ENCODE data around the gene GSC2.

Gene GSC2

DNA sequence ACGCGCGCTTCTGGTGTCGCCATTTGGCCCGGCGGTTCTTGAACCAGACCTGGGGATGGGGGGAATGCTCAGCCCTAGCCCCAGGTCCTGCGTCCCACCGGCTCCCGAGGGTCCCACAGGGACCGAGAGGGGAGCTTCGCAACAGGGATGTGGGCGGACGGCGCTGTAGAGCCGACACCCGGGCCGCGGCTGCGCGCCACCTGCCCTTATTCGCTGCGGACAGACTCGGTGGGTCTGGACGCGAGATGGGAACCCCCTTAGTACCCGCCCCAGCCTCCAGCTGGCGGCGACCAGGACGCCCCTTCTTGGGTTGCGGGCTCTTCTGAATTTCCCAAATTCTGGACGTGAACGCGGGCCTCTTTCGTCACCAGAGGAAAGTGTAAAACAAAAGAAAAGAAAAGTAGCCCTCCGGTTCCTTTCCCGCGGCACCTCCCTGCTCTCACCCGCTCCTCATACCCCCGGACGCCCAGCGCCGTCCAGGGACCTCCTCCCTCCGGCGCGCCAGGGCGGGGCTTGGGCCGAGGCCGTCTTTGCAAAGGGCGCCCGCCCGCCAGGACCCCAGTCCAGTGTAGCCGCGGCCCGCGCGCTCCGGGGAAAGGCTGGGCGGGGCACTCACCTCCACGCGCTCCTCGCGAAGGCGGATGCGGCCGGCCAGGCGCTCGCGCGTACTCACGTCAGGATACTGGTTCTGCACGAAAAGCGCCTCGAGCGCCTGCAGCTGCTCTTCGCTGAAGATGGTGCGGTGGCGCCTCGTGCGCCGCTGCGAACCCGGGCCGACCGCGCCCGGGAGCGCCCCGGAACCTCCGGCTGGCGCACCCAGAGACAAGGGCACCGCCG lies 827 bp downstream of the GSC2 start:
- H3K27ac Mint-ChIP-seq = no peak overlapping the region
- H3K27me3 Mint-ChIP-seq (ENCODE audit: low read depth) = peaks cover 84% of the 10 kb centered on the region
- H3K9me3 Mint-ChIP-seq = peaks cover 13% of the 10 kb centered on the region
- H3K4me3 Mint-ChIP-seq = no peak overlapping the region
- H3K36me3 Mint-ChIP-seq (ENCODE audit: low read depth) = peaks cover 4% of the 10 kb centered on the region
- TF ChIP-seq, protein P1, sequence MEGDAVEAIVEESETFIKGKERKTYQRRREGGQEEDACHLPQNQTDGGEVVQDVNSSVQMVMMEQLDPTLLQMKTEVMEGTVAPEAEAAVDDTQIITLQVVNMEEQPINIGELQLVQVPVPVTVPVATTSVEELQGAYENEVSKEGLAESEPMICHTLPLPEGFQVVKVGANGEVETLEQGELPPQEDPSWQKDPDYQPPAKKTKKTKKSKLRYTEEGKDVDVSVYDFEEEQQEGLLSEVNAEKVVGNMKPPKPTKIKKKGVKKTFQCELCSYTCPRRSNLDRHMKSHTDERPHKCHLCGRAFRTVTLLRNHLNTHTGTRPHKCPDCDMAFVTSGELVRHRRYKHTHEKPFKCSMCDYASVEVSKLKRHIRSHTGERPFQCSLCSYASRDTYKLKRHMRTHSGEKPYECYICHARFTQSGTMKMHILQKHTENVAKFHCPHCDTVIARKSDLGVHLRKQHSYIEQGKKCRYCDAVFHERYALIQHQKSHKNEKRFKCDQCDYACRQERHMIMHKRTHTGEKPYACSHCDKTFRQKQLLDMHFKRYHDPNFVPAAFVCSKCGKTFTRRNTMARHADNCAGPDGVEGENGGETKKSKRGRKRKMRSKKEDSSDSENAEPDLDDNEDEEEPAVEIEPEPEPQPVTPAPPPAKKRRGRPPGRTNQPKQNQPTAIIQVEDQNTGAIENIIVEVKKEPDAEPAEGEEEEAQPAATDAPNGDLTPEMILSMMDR (IDR thresholded peaks at IDR 0.05; ENCODE audit: unreplicated experiment in 3 of 3) = no peak
- peaks cover 6% of the 10 kb centered on the region for H3K4me1 Mint-ChIP-seq

DNA sequence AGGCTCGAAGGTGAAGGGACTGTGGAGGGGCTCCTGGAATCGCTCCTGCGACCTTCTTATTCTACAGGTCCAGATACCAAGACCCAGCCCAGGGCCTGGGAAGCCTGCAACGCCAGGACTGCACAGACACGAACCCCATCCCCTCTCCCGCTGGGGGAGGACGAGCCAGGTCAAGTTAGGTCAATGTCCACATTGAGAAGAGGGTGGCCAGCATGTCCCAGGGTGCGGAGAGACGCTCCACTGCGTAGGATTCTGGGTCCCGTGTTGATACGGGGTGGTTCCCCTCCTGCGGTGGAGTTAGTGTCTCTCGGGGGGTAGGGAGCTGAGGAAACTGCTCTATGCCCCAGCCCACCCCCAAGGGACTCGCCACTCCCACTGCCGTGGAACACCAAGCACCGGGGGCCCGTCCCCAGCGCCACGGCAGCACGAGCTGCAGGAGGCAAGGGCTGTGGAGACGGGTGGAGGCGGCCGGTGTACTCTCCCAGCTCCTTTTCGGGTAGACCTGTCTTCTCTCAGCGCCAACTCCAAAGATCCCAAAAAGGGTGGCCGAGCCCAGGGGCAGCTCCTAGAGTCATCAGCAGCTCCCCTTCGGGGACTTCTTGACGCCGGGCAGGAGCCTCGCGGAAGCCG lies 1.6 kb downstream of the GSC2 start:
- Mint-ChIP-seq H3K4me3 (no peak overlapping the region), H3K36me3 (ENCODE audit: low read depth) (peaks cover 4% of the 10 kb centered on the region), H3K27ac (no peak overlapping the region), H3K27me3 (ENCODE audit: low read depth) (peaks cover 77% of the 10 kb centered on the region), H3K4me1 (peaks cover 12% of the 10 kb centered on the region), H3K9me3 (peaks cover 9% of the 10 kb centered on the region)
- TF ChIP-seq, protein P1 (IDR thresholded peaks at IDR 0.05; ENCODE audit: unreplicated experiment in 3 of 3) = no peak

DNA sequence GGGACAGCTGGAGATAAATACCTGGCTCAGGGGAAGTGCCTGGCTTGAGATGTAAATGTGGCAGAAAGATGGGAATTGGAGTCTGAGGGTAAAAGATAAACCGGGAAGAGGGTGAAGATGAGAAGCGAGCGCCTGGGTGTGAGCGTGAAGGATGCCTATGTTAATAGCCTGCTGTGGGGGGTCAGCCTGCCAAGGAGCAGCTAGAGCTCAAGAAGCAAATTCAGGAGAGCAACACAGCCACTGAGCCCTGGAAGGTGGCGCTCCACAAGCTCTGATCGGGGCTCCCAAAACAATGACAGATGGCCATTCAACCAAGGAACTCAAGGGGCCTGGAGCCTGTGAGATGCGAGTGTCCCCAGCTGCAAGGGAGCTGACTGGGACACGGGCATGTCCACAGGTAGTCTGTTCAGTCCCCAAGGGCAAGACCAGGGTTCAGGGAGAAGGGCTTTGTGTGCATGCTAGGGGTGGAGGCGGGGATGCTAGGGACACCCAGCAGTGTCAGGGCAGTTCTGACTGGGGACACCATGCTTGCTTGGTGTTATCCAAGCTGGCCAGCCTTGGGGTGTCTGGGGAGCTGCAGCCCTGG lies 2.8 kb downstream of the GSC2 start:
- Mint-ChIP-seq H3K4me3 (no peak overlapping the region), H3K4me1 (peaks cover 12% of the 10 kb centered on the region), H3K9me3 (peaks cover 4% of the 10 kb centered on the region), H3K36me3 (ENCODE audit: low read depth) (peaks cover 4% of the 10 kb centered on the region), H3K27me3 (ENCODE audit: low read depth) (peaks cover 64% of the 10 kb centered on the region), H3K27ac (no peak overlapping the region)
- TF ChIP-seq, protein P1 (IDR thresholded peaks at IDR 0.05; ENCODE audit: unreplicated experiment in 3 of 3) = no peak

- peaks cover 12% of the 10 kb centered on the region for H3K4me1 Mint-ChIP-seq
- peaks cover 5% of the 10 kb centered on the region for H3K36me3 Mint-ChIP-seq (ENCODE audit: low read depth)
- TF ChIP-seq, protein P1 (IDR thresholded peaks at IDR 0.05; ENCODE audit: unreplicated experiment in 3 of 3) = no peak
- no peaks in the 10 kb centered on the region for H3K9me3 Mint-ChIP-seq
- no peak overlapping the region for H3K27ac Mint-ChIP-seq
- peaks cover 55% of the 10 kb centered on the region for H3K27me3 Mint-ChIP-seq (ENCODE audit: low read depth)
- H3K4me3 Mint-ChIP-seq = no peak overlapping the region
Observed at GRCh38 chr22:19146215-19146968, 3.7 kb downstream of the GSC2 start.

DNA sequence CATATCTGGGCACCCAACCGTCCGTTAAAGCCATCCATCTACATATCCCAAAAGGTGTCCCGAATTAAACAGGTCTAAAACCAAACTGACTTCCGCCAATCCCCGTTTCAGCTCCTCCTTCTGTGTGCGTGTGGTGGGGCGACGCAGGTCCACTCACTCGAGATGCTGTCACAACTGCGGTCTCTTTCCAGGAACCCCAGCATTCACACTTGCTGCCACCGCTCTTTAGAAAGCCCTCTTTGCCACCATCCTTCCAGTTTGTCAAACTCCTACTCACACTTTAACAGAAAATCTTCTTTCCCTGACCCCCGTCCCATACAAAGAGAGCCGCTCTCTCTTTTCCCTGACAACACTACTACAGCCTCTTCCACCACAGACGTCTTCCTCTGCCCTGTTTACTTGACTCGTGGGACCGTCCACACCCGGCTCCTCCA lies 6.1 kb downstream of the GSC2 start:
- Mint-ChIP-seq H3K9me3 (no peaks in the 10 kb centered on the region), H3K4me1 (peaks cover 12% of the 10 kb centered on the region), H3K36me3 (ENCODE audit: low read depth) (peaks cover 18% of the 10 kb centered on the region), H3K27me3 (ENCODE audit: low read depth) (peaks cover 41% of the 10 kb centered on the region), H3K27ac (peak overlapping the region in 1 of 3 experiments; percentile 1), H3K4me3 (peak overlapping the region; percentile 95 to 99 (median 95))
- TF ChIP-seq, protein P1 (IDR thresholded peaks at IDR 0.05; ENCODE audit: unreplicated experiment in 3 of 3) = no peak
